AML-193 (cell line): ENCODE results near the gene CGB3.

ENCODE experiments used
- DNase-seq, 2 experiments: peaks; one replicate each; lab custom pipeline; 2025; lab: John Stamatoyannopoulos, UW

Gene CGB3

DNA sequence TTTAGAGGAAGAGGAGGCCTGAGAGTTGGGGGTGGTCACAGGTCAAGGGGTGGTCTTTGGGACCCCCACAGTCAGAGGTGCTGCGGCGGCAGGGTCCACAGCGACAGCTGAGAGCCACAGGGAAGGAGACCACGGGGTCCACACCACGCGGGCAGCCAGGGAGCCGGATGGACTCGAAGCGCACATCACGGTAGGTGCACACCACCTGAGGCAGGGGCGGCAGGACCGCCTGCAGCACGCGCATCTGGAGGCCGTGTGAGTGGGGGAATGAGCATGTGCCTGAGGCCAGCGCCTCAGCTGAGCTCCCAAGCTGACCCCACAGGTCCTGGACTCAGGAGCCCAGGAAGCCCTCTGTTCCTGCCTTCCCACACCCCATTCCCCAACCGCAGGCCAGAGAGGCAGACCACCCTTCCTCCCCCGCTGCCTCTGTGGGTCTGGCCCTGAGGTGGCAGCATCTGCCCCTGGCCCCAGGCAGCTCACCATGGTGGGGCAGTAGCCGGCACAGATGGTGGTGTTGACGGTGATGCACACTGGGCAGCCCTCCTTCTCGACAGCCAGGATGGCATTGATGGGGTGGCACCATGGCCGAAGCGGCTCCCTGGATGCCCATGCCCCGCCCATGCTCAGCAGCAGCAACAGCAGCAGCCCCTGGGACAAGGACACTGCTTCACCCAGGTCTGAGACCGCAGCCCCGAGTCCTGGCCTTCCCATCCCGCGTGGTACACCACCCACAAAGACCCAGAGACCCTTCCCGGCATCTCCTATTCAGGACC, 7.9 kb downstream of the CGB3 start:
- DNase-seq, result no peak

DNA sequence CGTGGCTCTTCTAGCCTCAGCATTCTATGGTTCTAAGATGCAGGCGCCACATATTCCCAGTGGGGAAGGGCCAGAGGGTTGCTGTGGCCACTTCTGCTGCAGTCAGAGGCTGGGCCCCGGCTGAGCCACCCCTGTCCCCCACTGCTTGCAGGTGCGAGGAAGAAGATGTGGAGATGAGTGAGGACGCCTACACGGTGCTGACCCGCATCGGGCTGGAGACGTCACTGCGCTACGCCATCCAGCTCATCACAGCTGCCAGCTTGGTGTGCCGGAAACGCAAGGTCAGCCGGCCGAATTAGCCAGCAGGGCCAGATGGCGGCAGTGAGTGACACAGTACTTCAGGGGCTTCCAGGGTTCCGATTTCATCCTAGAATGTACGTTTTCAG, 9.3 kb downstream of the CGB3 start:
- no peak for DNase-seq

DNA sequence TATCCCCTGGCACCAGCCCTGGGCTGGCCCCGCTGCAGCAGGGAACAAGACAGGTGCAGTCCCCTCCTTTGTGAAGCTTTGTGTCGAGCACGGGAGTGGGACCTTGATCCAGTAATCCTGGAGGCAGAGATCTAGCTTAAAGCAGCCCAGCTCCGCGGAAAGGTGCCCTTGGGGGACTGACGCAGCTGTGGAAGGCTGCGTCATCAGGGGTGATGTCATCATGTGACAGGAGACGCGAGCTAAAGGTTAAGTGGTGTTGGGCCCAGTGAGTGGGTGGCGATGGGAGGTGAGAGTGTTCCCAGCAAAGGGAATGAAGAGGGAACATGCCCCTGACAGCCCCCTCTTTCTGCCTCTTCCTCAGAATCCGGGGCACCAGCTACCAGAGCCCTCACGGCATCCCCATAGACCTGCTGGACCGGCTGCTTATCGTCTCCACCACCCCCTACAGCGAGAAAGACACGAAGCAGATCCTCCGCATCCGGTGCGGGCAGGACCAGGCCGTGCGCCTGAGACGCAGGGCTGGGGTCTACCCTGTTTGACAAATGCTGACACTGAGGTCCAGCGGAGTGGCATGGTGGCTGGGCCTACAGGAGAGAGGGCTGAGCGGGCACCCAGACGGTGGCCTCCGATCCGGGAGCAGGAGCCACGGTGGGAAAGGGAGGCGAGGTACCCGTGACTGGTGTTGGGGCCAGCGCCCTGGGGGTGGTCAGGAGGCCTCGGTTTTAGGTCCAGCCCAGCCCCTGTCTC, 9.8 kb downstream of the CGB3 start:
- no peak for DNase-seq

DNA sequence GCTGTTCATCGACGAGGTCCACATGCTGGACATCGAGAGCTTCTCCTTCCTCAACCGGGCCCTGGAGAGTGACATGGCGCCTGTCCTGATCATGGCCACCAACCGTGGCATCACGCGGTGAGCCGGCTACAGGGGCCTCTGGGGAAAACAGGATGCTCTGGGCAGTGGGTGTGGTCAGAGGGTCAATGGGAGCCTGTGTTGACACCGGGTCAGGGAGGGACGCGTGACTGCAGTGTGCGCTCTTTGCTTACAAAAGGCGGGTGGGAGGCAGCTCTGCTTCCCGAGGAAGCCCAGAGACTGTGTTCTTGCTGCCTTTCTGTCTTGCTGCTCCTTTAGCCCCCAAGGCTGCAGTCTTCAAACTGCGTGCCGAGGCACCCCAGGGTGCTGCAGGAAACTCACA, 12.9 kb downstream of the CGB3 start:
- no peak for DNase-seq

DNA sequence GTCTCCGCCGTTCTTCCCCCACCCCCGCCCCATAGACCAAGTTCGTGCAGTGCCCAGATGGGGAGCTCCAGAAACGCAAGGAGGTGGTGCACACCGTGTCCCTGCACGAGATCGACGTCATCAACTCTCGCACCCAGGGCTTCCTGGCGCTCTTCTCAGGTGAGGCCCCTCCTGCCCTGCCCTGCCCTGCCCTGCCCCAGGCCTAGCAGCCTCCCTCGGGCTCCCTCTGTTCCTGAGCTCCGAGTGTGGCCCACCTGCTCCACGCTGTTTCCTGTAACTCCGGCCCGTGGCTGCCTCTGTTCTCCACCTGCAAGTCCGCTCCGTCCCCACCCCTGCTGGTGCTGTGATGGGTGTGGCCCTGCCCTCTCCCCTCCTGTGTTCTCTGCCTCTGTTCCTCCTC, 13.7 kb downstream of the CGB3 start:
- no peak for DNase-seq

DNA sequence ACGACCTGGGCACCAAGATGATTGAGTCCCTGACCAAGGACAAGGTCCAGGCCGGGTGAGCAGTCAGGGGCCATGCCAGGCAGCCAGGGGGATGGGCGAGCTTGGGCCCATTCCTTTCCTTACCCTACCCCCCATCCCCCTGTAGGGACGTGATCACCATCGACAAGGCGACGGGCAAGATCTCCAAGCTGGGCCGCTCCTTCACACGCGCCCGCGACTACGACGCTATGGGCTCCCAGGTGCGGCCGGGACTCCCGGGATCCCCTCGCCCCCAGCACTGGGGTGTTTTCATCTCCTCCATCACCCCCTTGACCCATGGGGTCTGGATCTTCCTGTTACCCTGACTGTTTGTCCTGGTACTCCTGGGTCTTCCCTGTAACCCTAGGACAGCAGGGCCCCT, 14.3 kb downstream of the CGB3 start:
- no peak for DNase-seq

DNA sequence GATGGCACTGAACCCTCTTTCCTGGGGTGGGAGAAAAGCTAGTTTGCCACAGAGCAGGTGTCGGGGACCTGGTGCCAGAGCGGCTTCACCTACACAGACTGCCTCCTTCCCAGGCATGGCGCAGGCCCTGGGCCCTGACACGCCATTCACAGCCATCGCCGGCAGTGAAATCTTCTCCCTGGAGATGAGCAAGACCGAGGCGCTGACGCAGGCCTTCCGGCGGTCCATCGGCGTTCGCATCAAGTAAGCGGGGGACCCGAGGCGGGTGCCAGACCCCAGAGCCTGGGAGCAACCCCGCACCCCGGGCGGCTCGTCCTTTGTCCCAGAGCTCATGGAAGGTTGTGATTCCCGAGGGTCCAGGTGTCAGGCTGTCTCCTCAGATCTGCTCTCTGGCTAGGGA, 17.2 kb downstream of the CGB3 start:
- DNase-seq, result no peak

DNA sequence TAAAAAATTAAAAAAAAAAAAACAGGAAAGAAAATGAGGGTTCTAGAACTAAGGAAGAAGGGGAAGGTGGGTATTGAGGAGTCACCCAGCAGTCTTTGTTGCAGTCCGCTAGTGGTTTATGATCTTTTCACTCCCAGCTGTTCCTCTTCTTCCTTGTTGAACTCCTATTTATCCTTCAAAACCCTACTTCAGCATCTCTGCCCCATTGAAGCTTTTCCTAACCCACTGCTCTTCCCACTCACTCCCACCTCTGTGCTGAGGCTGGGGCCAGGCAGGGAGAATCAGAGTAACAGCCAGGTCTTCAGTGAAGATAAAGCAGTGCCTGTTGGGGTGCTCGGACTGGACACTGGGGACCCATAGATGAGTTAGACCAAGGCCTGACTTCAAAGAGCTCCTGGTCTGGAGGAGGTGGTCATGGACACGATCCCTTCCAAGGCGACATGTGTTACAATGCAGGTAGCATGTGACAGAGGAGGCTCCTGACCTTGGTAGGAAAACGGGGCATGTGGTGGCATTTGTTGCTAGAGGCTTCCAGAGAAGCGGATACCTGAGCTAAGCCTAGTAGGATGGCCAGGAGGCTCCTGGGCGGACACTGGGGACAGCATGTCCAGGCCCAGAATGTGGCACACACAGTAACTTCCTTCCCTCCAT, 19.0 kb downstream of the CGB3 start:
- no peak for DNase-seq

DNA sequence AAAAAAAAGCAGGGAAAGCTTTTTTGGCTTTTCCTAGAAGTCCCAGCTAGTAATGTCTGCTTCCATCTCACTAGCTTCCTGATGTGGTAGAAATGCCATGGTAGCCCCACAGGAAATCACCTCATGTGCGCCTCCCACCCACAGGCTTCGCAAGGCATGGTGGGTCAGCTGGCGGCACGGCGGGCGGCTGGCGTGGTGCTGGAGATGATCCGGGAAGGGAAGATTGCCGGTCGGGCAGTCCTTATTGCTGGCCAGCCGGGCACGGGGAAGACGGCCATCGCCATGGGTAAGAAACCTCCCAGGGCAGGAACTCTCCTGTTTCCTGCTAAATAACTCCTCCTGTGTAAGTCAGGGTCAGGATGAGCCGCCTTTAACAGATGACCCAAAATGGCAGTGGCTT, 20.0 kb downstream of the CGB3 start:
- DNase-seq, result no peak

DNA sequence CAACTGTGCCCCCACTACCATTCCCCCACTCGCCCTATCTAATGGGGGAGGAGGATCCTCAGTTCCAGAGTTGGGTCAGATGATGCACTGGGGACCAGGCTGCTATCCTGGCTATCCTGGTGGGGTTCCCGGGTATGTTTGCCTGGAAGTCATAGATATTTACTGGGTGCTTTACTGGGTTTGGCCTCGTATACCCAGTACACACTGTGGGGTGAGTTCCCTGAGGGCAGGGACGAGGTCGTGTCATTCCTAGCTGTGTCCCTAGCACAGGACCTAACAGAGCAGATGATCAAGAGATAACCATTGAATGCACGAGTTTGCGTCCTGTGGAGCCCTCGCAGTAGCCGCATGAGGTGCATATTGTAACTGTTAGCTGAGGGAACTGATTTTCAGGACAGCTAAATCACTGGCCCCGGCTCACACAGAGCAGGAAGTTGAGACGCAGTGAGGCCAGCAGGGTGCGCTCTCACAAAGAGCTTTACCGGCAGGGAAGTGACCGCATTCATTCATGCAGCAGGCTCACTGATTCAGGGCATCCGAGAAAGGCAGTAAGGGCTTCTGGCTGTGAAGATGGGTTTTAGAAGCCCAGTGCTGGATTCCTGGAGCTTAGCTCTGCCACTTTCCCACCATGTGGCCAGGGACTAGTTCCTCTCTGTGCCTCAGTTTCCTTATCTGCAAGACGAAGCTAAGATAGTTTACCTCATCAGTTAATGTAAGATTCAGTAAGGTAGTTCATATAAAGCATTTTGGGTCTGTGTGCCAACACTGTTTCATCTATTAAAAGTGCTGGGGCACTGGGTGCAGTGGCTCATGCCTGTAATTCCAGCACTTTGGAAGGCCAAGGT, 24.4 kb downstream of the CGB3 start:
- peak; percentile 37 for DNase-seq

DNA sequence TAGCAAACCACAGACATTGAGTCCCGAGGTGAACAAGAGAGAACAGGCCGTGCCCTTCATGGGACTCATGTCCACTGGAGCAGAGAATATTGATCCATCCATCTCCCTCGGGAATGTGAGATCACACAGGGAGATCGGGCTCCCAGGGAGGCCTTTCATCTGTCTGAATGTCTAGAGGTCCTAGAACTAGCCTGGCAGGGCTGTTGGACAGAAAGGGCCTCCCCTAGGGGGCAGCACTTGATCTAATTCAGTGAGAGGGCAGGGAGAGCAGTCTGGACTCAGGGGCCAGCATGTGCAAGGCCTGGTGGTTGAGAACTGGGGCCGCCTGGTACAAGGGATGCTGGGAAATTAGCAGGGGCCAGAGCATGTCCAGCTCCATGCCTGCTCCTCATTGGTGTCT, 26.2 kb downstream of the CGB3 start:
- peak; percentile 51 to 59 for DNase-seq

DNA sequence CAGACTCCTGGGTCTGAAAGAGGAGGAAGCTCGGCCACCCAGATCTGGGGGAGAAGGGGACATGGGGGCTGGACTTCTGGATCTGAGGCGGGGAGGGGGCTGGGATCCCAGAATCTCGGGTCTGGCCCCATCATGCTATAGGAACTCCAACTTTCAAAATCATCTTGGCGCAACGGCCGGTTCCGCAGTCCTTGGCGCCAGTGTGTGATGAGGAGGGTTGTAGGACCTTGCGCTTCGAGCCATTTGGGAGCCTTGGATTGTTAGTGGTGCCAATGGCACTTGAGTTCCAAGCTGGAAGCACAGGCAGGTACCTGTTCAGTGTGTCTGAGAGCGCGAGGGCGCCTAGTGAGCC, 30.1 kb downstream of the CGB3 start:
- DNase-seq, result peak in 1 of 2 experiments; percentile 45

DNA sequence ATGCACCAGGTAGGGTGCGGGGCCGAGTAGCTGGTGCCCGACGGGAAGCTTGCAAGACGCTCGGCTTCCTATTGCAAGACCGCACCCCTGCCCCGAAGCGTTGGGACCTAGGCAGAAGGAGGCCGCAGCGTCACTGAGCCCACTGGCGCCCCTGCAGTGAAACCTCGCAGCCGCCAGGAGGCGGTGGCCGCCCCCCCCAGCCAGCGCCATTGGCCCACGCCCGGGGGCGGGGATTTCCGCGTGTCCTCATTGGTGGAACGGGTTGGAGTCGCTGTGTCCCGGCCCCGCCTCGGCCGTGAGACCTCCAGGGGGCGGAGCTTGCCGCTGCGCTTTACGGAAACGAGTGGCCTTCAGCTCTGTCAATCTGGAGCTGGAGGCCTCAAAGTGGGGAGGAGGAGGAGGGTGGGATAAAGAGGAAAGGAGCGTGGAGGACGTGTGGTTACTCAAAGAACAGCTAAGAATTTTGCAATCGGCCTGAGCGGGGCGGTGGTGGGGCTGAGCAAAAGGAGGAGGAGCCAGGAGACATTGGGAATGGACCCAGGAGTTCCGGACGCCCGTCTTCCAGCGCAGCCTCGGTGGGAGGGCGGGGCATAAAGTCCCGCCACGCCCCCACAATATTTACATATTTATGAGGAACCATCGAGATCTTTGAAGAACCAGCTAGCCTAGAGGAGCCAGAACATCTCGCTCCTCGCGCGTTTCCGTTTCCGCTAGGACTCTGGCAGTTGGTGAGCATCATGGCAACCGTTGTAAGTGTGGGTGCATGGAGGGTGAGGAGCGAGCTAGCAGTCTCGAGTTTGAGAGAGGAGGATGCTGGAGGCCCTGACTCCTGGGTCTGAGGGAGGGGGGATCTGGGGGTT, 30.7 kb downstream of the CGB3 start, which contains the start of the genes GYS1 and RUVBL2:
TSS of gene GYS1 (minus strand) at position 135 of the 860 bp plus-strand sequence. CDS start 197 bp downstream, outside the sequence.
TSS of gene RUVBL2 (plus strand) at position 713 of the 860 bp plus-strand sequence. CDS start at position 738, 25 bp downstream.
- peak; percentile 98 to 99 for DNase-seq

DNA sequence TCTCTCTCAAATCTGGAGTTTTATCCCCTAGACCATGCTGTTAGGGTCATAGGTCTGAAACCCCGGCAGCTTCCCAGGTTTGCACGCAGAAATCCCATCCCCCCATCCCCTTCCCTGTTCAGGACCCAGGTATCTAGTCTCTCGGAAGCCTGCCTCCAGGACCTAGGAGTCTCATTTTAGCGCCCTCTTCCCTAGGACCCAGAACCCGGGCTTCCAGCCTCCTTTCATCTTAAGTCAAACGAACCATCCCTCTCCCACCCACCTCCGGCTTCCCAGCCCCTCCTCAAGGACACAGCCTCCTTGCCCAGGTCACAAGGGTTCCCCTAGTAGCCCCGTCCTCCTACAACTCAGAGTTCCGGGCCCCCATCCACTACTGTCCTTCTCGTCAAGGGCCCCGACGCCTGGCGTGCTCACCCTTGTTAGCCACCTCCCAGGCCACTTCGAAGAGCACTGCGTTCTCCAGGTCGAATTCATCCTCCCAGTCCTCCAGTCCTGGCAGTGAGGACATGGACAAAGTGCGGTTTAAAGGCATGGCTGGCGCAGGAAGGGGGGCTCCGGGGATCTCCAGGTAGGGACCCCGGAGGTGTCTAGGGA, 31.5 kb downstream of the CGB3 start:
- DNase-seq, result no peak

DNA sequence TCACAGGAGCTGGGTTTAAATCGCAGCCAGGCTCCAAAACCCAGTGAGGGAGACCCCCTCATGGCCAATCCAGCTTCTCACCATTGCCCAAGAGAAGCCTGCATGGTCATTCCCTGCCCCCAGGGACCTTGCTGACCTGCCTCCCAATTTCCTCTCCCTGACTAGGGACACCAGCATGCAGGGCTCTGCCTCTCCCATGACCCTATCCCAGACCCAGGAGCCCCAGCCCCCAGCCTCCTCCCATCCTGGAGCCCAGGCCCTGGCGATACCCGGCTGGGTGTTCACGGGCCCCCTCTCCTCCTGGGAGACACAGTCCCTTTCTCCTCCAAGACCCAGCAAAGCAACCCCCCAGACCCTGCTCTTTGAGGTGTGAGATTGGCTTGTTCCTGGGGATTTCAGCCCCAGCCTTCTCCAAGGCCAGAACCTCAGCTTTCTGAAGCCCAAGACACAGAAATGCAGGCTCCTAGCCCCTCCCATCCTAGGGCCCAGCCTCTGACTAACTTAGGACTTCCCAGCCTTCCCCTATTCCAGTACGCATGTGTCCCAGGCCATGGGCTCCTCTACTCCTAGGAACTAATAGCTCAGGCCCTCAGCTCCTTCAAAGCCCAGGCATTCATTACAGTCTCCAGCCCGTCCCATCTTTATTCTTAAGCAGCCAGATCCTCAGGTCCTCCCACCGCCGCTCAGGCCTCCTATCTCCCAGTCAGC, 32.1 kb downstream of the CGB3 start:
- DNase-seq, result peak; percentile 21 to 33

DNA sequence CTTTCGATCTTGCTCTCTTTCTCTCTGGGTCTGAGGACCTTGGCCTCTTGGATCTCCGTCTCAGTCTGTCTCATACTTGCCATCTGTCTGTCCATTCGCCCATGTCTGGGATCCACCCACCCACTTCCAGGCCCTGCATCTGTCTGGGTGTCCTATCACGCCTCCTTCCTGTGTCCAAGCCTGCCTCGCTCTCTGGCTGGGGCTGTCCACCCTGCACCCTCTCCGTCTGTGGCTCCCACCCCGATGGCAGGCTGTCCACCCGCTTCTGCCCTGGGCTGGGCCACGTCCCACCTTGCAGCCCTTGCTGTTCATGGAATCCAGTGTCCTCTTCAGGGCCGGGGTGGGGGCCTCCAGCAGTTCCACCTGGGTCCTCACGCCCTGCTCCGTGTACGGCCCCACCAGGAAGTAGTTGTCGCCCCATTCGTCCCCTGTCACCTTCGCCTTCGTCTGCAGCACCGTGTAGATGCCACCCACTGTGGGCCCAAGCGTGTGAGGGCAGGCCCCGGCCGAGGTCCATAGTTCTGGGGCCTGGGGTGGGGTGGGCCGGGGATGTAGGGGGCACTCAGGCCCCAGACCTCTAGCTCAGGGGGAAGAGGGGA, 33.0 kb downstream of the CGB3 start:
- no peak for DNase-seq

DNA sequence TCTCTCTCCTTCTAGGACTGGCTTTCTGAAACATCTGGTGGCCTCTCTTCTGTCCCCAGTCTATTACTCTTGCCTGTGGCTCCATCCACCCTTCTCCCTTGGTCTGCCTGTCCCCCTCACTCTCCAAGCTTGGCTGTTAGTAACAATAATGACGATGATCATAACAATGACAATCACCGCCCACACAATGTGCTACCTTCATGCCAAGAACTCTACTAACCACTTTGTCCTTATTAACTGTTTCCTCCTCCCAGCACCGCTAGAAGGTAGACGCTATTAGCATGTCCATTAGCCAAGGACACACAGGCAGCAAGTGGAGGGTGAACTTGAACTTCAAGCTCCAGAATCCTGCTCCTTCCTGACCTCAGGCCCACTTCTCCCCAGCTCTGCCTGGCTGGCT, 33.7 kb downstream of the CGB3 start:
- no peak for DNase-seq

DNA sequence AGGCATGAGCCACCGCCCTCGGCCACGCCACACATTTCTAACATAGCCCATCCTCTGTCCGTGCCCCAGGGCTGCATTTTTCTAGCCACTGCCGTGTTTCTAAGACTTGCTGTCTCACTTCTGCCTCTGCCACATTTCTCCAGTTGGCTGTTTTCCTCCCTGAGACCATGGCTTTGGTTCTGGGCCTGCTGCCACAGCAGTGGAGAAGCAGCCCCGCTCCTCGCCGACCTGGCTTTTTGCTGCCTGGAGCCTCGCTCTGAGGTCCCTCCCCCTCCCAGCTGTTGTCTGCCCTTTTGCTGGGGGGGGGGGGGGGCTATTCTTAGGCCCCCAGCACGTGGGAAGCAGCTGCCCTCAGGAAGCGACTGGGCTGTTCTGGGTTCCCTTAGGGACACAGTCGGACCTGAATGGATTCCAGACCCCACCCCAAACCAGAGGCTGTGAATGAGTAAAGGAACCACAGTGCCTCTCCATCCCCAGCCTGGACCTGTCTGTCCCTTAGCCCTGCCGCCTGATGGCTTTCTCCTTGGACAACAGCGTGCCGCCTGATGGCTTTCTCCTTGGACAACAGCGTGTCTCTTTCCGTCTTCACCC, 34.3 kb downstream of the CGB3 start:
- DNase-seq, result no peak

DNA sequence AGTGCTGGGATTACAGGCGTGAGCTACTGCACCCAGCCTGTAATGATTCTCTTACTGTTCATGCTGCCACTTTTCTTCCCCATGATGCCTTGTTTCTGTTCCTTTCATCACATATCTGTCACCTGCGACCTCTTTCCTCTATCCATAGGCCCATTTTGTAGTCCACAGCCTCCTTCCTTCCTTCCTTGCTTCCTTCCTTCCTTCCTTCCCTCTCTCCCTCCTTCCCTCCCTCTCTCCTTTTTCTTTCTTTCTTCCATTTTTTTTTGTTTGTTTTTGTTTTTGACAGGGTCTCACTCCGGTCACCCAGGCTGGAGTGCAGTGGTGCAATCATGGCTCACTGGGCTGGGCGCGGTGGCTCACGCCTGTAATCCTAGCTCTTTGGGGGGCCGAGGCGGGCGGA, 35.3 kb downstream of the CGB3 start:
- no peak for DNase-seq
